Osteocyte (in vitro differentiated cells): ENCODE measurements around the gene PSG4. TPM values are rescaled to one million over a fixed set of nuclear protein-coding genes. Genes with fewer than 3 reads are reported as not detected.
"Not testable (repeated sequence)": the region's sequence is repeated elsewhere in the genome, so short reads cannot be mapped to it uniquely, and the experiment has no call there.

Source experiments
- DNase-seq: peaks from one replicate; pipeline ENCODE4 v3.0.0; 2021; ENCODE audit warnings: mixed read lengths; ENCODE audit not compliant: unreplicated experiment; ENCODE audit errors: extremely low spot score
- H3K27ac Mint-ChIP-seq: one replicate; pipeline ENCODE4 v1.8.0; 2021; ENCODE audit warnings: mild to moderate bottlenecking, mixed read lengths; ENCODE audit not compliant: unreplicated experiment
- H3K27me3 Mint-ChIP-seq: one replicate; pipeline ENCODE4 v1.8.0; 2021; ENCODE audit warnings: mixed read lengths; ENCODE audit not compliant: unreplicated experiment
- H3K36me3 Mint-ChIP-seq: one replicate; pipeline ENCODE4 v1.8.0; 2021; ENCODE audit warnings: mixed read lengths; ENCODE audit not compliant: unreplicated experiment
- H3K4me1 Mint-ChIP-seq: one replicate; pipeline ENCODE4 v1.8.0; 2021; ENCODE audit warnings: mixed read lengths; ENCODE audit not compliant: unreplicated experiment
- H3K4me3 Mint-ChIP-seq: one replicate; pipeline ENCODE4 v1.8.0; 2021; ENCODE audit warnings: mild to moderate bottlenecking, moderate library complexity, mixed read lengths; ENCODE audit not compliant: unreplicated experiment
- H3K9me3 Mint-ChIP-seq: one replicate; pipeline ENCODE4 v1.8.0; 2021; ENCODE audit warnings: mixed read lengths; ENCODE audit not compliant: unreplicated experiment
- CTCF ChIP-seq: fragments of 200-600 bp; sonication (generic); IDR thresholded peaks from 2 replicates; pipeline ENCODE4 v1.5.0; 2021; ENCODE audit warnings: antibody characterized with exemption, mild to moderate bottlenecking, moderate library complexity
- total RNA-seq: library from RNA; stranded (reverse); gene quantifications from 2 replicates; pipeline ENCODE4 v1.2.1, GENCODE V29; 2021

PSG4 gene
- total RNA-seq, 1 donor from 2014 or later, result not detected

- no peak for TF ChIP-seq CTCF
- no peak for DNase-seq
- H3K36me3 Mint-ChIP-seq, result no peaks in the 10 kb centered on the region
- H3K4me3 Mint-ChIP-seq, result no peak overlapping the region
- no peaks in the 10 kb centered on the region for H3K9me3 Mint-ChIP-seq
- no peaks in the 10 kb centered on the region for H3K27me3 Mint-ChIP-seq
- H3K4me1 Mint-ChIP-seq, result no peaks in the 10 kb centered on the region
- no peak overlapping the region for H3K27ac Mint-ChIP-seq
Measured at GRCh38 chr19:43207991-43208390, 2.6 kb upstream of the PSG4 start.

- not testable (repeated sequence) for H3K4me3 Mint-ChIP-seq, H3K9me3 Mint-ChIP-seq, H3K36me3 Mint-ChIP-seq, H3K27ac Mint-ChIP-seq, H3K27me3 Mint-ChIP-seq, H3K4me1 Mint-ChIP-seq, DNase-seq
Measured at GRCh38 chr19:43207174-43207573, 1.7 kb upstream of the PSG4 start.

GRCh38 chr19:43203611-43204010, 1.8 kb downstream of the PSG4 start:
- not testable (repeated sequence) for H3K27me3 Mint-ChIP-seq, H3K4me1 Mint-ChIP-seq, H3K27ac Mint-ChIP-seq, H3K4me3 Mint-ChIP-seq, DNase-seq, H3K36me3 Mint-ChIP-seq, H3K9me3 Mint-ChIP-seq

- not testable (repeated sequence) for DNase-seq, H3K27ac Mint-ChIP-seq, H3K4me3 Mint-ChIP-seq, H3K4me1 Mint-ChIP-seq, H3K9me3 Mint-ChIP-seq, H3K36me3 Mint-ChIP-seq, H3K27me3 Mint-ChIP-seq
Measured at GRCh38 chr19:43201891-43202290, 3.5 kb downstream of the PSG4 start.

- not testable (repeated sequence) for H3K4me3 Mint-ChIP-seq, DNase-seq, H3K4me1 Mint-ChIP-seq, H3K27me3 Mint-ChIP-seq, H3K36me3 Mint-ChIP-seq, H3K27ac Mint-ChIP-seq, H3K9me3 Mint-ChIP-seq
Measured at GRCh38 chr19:43201337-43201801, 4.1 kb downstream of the PSG4 start.

- not testable (repeated sequence) for H3K4me1 Mint-ChIP-seq, H3K36me3 Mint-ChIP-seq, H3K4me3 Mint-ChIP-seq, H3K27me3 Mint-ChIP-seq, H3K9me3 Mint-ChIP-seq, H3K27ac Mint-ChIP-seq, DNase-seq
Measured at GRCh38 chr19:43198686-43199419, 6.6 kb downstream of the PSG4 start.

GRCh38 chr19:43197666-43198397, 7.6 kb downstream of the PSG4 start:
- H3K9me3 Mint-ChIP-seq, result peaks cover 13% of the 10 kb centered on the region
- not testable (repeated sequence) for H3K4me3 Mint-ChIP-seq, H3K27ac Mint-ChIP-seq, H3K27me3 Mint-ChIP-seq, DNase-seq, H3K4me1 Mint-ChIP-seq, H3K36me3 Mint-ChIP-seq

- not testable (repeated sequence) for DNase-seq, H3K4me3 Mint-ChIP-seq, H3K36me3 Mint-ChIP-seq, H3K4me1 Mint-ChIP-seq, H3K9me3 Mint-ChIP-seq, H3K27me3 Mint-ChIP-seq, H3K27ac Mint-ChIP-seq
Measured at GRCh38 chr19:43194397-43194796, 11.0 kb downstream of the PSG4 start.

- DNase-seq, H3K27ac Mint-ChIP-seq, H3K36me3 Mint-ChIP-seq, H3K4me1 Mint-ChIP-seq, H3K27me3 Mint-ChIP-seq, H3K9me3 Mint-ChIP-seq, H3K4me3 Mint-ChIP-seq: not testable (repeated sequence)
Measured at GRCh38 chr19:43192381-43193155, 12.9 kb downstream of the PSG4 start.

- H3K36me3 Mint-ChIP-seq, H3K9me3 Mint-ChIP-seq, H3K4me1 Mint-ChIP-seq, H3K4me3 Mint-ChIP-seq, H3K27me3 Mint-ChIP-seq, H3K27ac Mint-ChIP-seq, DNase-seq: not testable (repeated sequence)
Measured at GRCh38 chr19:43188092-43188491, 17.3 kb downstream of the PSG4 start.
